B cell (primary cell): ENCODE results near the gene GATAD2B. TPM values are rescaled to one million over a fixed set of nuclear protein-coding genes. Genes with fewer than 3 reads are reported as not detected.

Source experiments
- ATAC-seq: fragments of 200-7000 bp; cut with Tn5 transposase; one replicate; pipeline ENCODE4 v1.10.0; 2021; ENCODE audit warnings: low read depth, mild to moderate bottlenecking, moderate number of reproducible peaks, moderate library complexity
- CTCF ChIA-PET: fragments of 350-600 bp; sonication (Branson Sonifier 250); formaldehyde crosslinking; loops from one replicate; lab custom pipeline; 2021; ENCODE audit warnings: antibody characterized with exemption, inconsistent platforms; lab: Charles Lee
- POLR2A ChIA-PET: fragments of 350-600 bp; sonication (Branson Sonifier 250); formaldehyde crosslinking; loops from one replicate; lab custom pipeline; 2021; ENCODE audit warnings: antibody characterized with exemption; lab: Charles Lee
- DNase-seq: peaks from one replicate; pipeline ENCODE4 v3.0.0; 2013
- H2AFZ ChIP-seq: 2 replicates; pipeline ENCODE4 v1.6.1; 2012; ENCODE audit warnings: mild to moderate bottlenecking, low read depth, low read length; ENCODE audit not compliant: insufficient read depth, poor library complexity, severe bottlenecking
- H3K27ac ChIP-seq, 2 donors: 1 replicate in 1 of 2; 2 replicates in 1 of 2; pipeline ENCODE4 v1.5.1; 2012 to 2013; ENCODE audit warnings: low read length in 2 of 2, mild to moderate bottlenecking in 2 of 2, moderate library complexity in 1 of 2
- H3K27me3 ChIP-seq, 4 experiments: fragments of 200-600 bp in 1 of 4; sonication (generic) in 1 of 4; replicated peaks in 1 of 4; 1 replicate in 2 of 4; 2 replicates in 2 of 4; pipeline versions ENCODE4 v1.6.1 to v1.7.0; 2013 to 2016; ENCODE audit warnings: low read length in 3 of 4, mild to moderate bottlenecking in 2 of 4, mixed read lengths in 1 of 4, moderate library complexity in 1 of 4; ENCODE audit not compliant: insufficient read depth in 4 of 4, control insufficient read depth in 3 of 4; ENCODE audit errors: control extremely low read depth in 1 of 4
- H3K36me3 ChIP-seq, 2 experiments: replicated peaks in 1 of 2; 1 replicate in 1 of 2; 2 replicates in 1 of 2; pipeline versions ENCODE4 v1.6.1 to v1.7.1; 2013; ENCODE audit warnings: low read length in 1 of 2; ENCODE audit not compliant: insufficient read depth in 2 of 2, control insufficient read depth in 1 of 2; ENCODE audit errors: control extremely low read depth in 1 of 2, extremely low read depth in 1 of 2
- H3K4me1 ChIP-seq, 2 donors: fragments of 200-600 bp in 1 of 2; sonication (generic) in 1 of 2; 1 replicate in 1 of 2; 2 replicates in 1 of 2; pipeline versions ENCODE4 v1.5.1 to v1.6.1; 2013 to 2017; ENCODE audit warnings: low read length in 2 of 2; ENCODE audit not compliant: control insufficient read depth in 2 of 2, insufficient read depth in 2 of 2
- H3K4me2 ChIP-seq: replicated peaks from 2 replicates; pipeline ENCODE3; 2012; ENCODE audit warnings: mild to moderate bottlenecking, low read depth, low read length; ENCODE audit not compliant: poor library complexity, severe bottlenecking
- H3K4me3 ChIP-seq, 5 experiments: fragments of 200-600 bp in 1 of 5; sonication (generic) in 1 of 5; 1 replicate in 3 of 5; 2 replicates in 2 of 5; pipeline versions ENCODE4 v1.5.1 to v1.7.0; 2011 to 2016; ENCODE audit warnings: low read length in 4 of 5, mild to moderate bottlenecking in 4 of 5, low read depth in 2 of 5, control low read depth in 1 of 5, moderate library complexity in 1 of 5; ENCODE audit not compliant: insufficient read depth in 1 of 5; ENCODE audit errors: control extremely low read depth in 1 of 5, extremely low read depth in 1 of 5
- H3K79me2 ChIP-seq: fragments of 200-600 bp; sonication (generic); one replicate; pipeline ENCODE4 v1.6.0; 2016; ENCODE audit warnings: low read length; ENCODE audit not compliant: control insufficient read depth, insufficient read depth
- H3K9ac ChIP-seq: fragments of 200-600 bp; sonication (generic); 2 replicates; pipeline ENCODE4 v1.6.1; 2017; ENCODE audit warnings: mild to moderate bottlenecking, low read length, moderate library complexity
- H3K9me3 ChIP-seq, 3 donors: one replicate each; pipeline versions ENCODE4 v1.6.1 to v1.7.1; 2013; ENCODE audit warnings: low read length in 2 of 3; ENCODE audit not compliant: control insufficient read depth in 2 of 3, insufficient read depth in 1 of 3; ENCODE audit errors: control extremely low read depth in 1 of 3
- H4K20me1 ChIP-seq: 2 replicates; pipeline ENCODE4 v1.6.0; 2012; ENCODE audit warnings: mild to moderate bottlenecking, low read length; ENCODE audit not compliant: insufficient read depth, control insufficient read depth, poor library complexity, severe bottlenecking
- H3K27ac Mint-ChIP-seq: one replicate; pipeline ENCODE4 v1.8.0; 2021; ENCODE audit warnings: mixed read lengths
- H3K27me3 Mint-ChIP-seq: one replicate; pipeline ENCODE4 v1.8.0; 2021; ENCODE audit warnings: mixed read lengths
- H3K4me1 Mint-ChIP-seq: one replicate; pipeline ENCODE4 v1.8.0; 2021; ENCODE audit warnings: mixed read lengths
- H3K4me3 Mint-ChIP-seq: one replicate; pipeline ENCODE4 v1.8.0; 2021; ENCODE audit warnings: mixed read lengths
- H3K9me3 Mint-ChIP-seq: one replicate; pipeline ENCODE4 v1.8.0; 2022; ENCODE audit warnings: mixed read lengths; ENCODE audit not compliant: insufficient read depth
- EZH2 ChIP-seq: IDR thresholded peaks from 2 replicates; pipeline ENCODE4 v1.6.1; 2012; ENCODE audit warnings: borderline replicate concordance, low read depth, mild to moderate bottlenecking, moderate library complexity, low read length; ENCODE audit not compliant: insufficient read depth, poor library complexity, severe bottlenecking
- WGBS: methylation state at CpG from one replicate; pipeline ENCODE4 v1.1.5; 2013; ENCODE audit warnings: missing lambda C conversion rate; ENCODE audit not compliant: insufficient coverage; 5-methylcytosine and 5-hydroxymethylcytosine counted together
- intact Hi-C: fragments of 100-400 bp; cut with micrococcal nuclease; formaldehyde crosslinking; loops from one replicate; pipeline ENCODE4 v1.10.0; 2022
- polyA plus RNA-seq: library from polyadenylated mRNA; depleted of rRNA; stranded (reverse); fragments of >200 nt; gene quantifications from 2 replicates; pipeline ENCODE4 v1.2.3, GENCODE V29; 2012
- total RNA-seq, 2 donors: library from RNA; stranded (reverse); fragments of 120-200 nt in 1 of 2; gene quantifications; 1 replicate in 1 of 2; 2 replicates in 1 of 2; pipeline versions ENCODE4 v1.2.3 to v1.2.4, GENCODE V29; 2013 to 2022
- TF ChIP-seq, protein P1 (sequence below): fragments of 200-600 bp; IDR thresholded peaks from one replicate; pipeline ENCODE4 v1.8.0; 2022; ENCODE audit warnings: antibody characterized with exemption, mild to moderate bottlenecking

GATAD2B gene
- total and polyA plus RNA-seq, 2 donors (not counting 1 experiment from before 2014, with no cell fraction given), result 16.7 to 105 TPM

DNA sequence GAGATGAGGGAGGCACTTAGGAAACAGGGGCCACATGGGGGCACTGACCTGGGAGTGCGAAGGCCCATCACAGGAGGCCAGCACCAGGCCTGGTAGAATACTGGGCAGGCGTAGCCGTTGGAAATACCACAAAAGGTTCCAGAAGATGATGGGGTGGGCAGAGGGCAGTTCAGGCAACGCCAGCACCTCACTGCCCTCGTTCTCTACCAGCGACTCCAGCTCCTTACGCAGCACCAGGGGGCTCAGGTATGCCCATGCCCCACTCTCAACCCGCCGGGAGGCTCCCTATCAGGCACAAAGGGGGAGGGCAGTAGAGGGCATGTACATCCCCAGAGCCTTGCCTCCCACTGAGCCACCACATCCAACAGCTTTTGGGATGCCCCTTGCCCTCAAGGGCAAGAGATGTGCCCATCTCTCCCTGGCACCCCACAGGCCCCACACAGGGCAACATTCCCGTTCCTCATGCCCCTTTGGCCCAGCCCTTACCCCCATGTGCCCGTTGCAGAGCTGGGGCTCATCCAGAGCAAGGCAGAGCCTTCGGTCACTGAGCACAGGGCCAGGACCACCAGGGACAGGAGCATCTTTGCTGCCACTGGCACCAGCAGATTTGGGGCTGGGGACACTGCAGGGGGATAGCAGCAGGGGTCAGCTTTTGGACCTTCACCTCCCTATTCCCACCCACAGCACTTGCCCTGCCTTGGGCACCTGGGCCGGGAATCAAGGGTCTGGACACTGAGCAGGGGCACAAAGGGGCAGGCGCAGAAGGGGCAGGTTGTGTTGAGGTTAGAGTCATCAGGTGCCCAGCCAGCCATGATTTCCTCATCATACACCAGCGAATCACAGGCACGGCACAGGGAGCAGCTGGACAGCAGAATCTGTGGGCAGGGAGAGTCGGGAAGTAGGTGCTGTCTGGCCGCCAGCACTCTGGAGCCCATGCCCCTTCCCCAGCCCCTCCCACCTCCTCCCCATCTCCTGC is 9.7 kb upstream of the GATAD2B start:
- Mint-ChIP-seq H3K27ac (no peak overlapping the region), H3K9me3 (no peaks in the 10 kb centered on the region), H3K4me1 (no peaks in the 10 kb centered on the region), H3K4me3 (no peak overlapping the region), H3K27me3 (no peaks in the 10 kb centered on the region)
- ChIA-PET POLR2A (no interaction called here), CTCF (interaction anchor here (0.6 to 1.8 kb wide), 2 partner anchors 10 to 14 kb away, joined by 4 read pairs; partner anchors contain the start of genes DENND4B and GATAD2B)
- Histone ChIP-seq H2AFZ (no peak overlapping the region), H3K9ac (no peak overlapping the region), H3K27ac (no peak overlapping the region), H3K27me3 (no peaks in the 10 kb centered on the region), H3K36me3 (peaks cover 5 to 77% of the 10 kb centered on the region in 2 experiments), H4K20me1 (peaks cover 39% of the 10 kb centered on the region), H3K4me3 (no peak overlapping the region), H3K79me2 (peaks cover 21% of the 10 kb centered on the region), H3K4me1 (peaks cover 6 to 10% of the 10 kb centered on the region in 2 donors), H3K9me3 (no peaks in the 10 kb centered on the region), H3K4me2 (no peak overlapping the region)
- intact Hi-C loops, result no loop called here
- DNase-seq (no peak), ATAC-seq (no peak)
- TF ChIP-seq EZH2, result no peak
- TF ChIP-seq, protein P1, sequence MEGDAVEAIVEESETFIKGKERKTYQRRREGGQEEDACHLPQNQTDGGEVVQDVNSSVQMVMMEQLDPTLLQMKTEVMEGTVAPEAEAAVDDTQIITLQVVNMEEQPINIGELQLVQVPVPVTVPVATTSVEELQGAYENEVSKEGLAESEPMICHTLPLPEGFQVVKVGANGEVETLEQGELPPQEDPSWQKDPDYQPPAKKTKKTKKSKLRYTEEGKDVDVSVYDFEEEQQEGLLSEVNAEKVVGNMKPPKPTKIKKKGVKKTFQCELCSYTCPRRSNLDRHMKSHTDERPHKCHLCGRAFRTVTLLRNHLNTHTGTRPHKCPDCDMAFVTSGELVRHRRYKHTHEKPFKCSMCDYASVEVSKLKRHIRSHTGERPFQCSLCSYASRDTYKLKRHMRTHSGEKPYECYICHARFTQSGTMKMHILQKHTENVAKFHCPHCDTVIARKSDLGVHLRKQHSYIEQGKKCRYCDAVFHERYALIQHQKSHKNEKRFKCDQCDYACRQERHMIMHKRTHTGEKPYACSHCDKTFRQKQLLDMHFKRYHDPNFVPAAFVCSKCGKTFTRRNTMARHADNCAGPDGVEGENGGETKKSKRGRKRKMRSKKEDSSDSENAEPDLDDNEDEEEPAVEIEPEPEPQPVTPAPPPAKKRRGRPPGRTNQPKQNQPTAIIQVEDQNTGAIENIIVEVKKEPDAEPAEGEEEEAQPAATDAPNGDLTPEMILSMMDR, result no peak
- WGBS, result 98% methylated on average over 8 of the region's 18 CpGs
